ENCODE measurements around the gene SPIRE1. TPM values are rescaled to one million over a fixed set of nuclear protein-coding genes. Genes with fewer than 3 reads are reported as not detected.

The SPIRE1 gene
- total and polyA plus RNA-seq, 2 of the 4 experiments (the other 2 are of a cell fraction): 11.6 to 31.4 TPM

GRCh38 chr18:12516049-12516630 is 141.8 kb downstream of the SPIRE1 start (continued):
- TF ChIP-seq RCOR1 (IDR thresholded peaks at IDR 0.05; ENCODE audit: insufficient replicate concordance, low read length): no peak

DNA sequence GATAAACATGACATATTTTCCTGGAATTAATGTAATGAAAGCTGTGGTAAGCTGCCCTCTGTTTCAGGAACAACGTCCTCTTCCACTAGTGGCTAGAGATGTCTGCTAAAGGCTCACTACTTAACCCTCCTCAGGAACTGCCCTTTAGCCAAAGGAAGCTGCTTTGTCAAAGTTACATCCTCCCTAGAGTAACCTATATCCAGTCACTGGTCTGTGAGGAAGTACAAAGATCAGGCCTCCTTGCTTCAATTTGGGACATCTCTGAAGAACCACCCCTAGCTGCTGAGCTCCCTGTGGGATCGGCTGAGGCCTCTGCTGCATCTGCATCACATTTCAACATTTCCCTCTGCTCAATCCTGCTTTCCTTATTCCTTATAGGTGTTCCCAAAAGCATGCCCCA is 142.4 kb downstream of the SPIRE1 start:
- no peak for DNase-seq
- Histone ChIP-seq H3K27me3 (ENCODE audit: control insufficient read depth, insufficient read depth, low read length) (no peaks in the 10 kb centered on the region), H3K14ac (replicated peaks; ENCODE audit: low read depth, low read length) (no peak overlapping the region), H2AK9ac (replicated peaks; ENCODE audit: low read depth, low read length, poor library complexity) (no peak overlapping the region), H4K5ac (ENCODE audit: low read depth, low read length) (no peak overlapping the region), H2AK5ac (ENCODE audit: low read depth, low read length) (no peak overlapping the region), H3K36me3 (ENCODE audit: control insufficient read depth, insufficient read depth, low read length) (peaks cover 3% of the 10 kb centered on the region; the same call in 1 of the 2 replicates), H3K56ac (ENCODE audit: extremely low read depth, insufficient read depth, low read length) (no peak overlapping the region), H2BK5ac (ENCODE audit: low read depth, low read length, poor library complexity, severe bottlenecking) (no peak overlapping the region), H3K79me1 (ENCODE audit: low read depth in 1 of 2, low read length in 2 of 2) (peaks cover 8 to 33% of the 10 kb centered on the region in 2 experiments), H4K20me1 (ENCODE audit: insufficient read depth, low read length) (peaks cover 3% of the 10 kb centered on the region; the same call in 1 of the 2 replicates), H3K4me2 (ENCODE audit: low read depth, low read length) (no peak overlapping the region), H3K9me3 (ENCODE audit: control insufficient read depth, insufficient read depth, low read length) (no peaks in the 10 kb centered on the region), H3K4me1 (ENCODE audit: control insufficient read depth, insufficient read depth, low read length) (peaks cover under 1% of the 10 kb centered on the region; the same call in 1 of the 2 replicates), H2AFZ (replicated peaks; ENCODE audit: low read length, poor library complexity) (no peak overlapping the region), H2BK15ac (ENCODE audit: low read depth, low read length) (no peak overlapping the region), H2BK120ac (ENCODE audit: low read depth, low read length) (no peak overlapping the region), H3K4me3 (ENCODE audit: insufficient read depth, low read depth, low read length) (no peak overlapping the region), H2BK20ac (ENCODE audit: low read depth, low read length) (no peak overlapping the region), H3K27ac (ENCODE audit: insufficient read depth, low read length) (no peak overlapping the region), H3K9ac (ENCODE audit: low read depth, low read length) (no peak overlapping the region), H3K4ac (ENCODE audit: low read depth, low read length) (no peak overlapping the region), H4K8ac (ENCODE audit: low read depth in 2 of 2, low read length in 2 of 2) (no peak overlapping the region; a peak in 1 of 4 replicates), H4K91ac (ENCODE audit: insufficient read depth, low read depth, low read length) (no peak overlapping the region), H3K18ac (ENCODE audit: low read depth, low read length) (no peak overlapping the region), H3K23ac (ENCODE audit: low read depth, low read length) (no peak overlapping the region), H3K9me1 (ENCODE audit: insufficient read depth, low read length) (peaks cover 9% of the 10 kb centered on the region)
- ChIA-PET CTCF (interaction anchor here (0.7 kb wide), 1 partner anchor 24 kb away, joined by 3 read pairs; no protein-coding TSS in a partner anchor), POLR2A (ENCODE audit: unreplicated experiment) (interaction anchor here (0.6 kb wide), 1 partner anchor 135 kb away, joined by 4 read pairs; no protein-coding TSS in a partner anchor)
- WGBS, 2 experiments (ENCODE audit: extremely low coverage in 2 of 2, insufficient read length in 1 of 2): no CpG with 5 or more reads among the region's 2 CpGs
- in situ Hi-C loops (cut with MboI; ENCODE audit: low sequenced_read_pairs): no loop called here
- dilution Hi-C loops (cut with HindIII; ENCODE audit: low sequenced_read_pairs, unreplicated experiment): no loop called here
- intact Hi-C loops (cut with micrococcal nuclease): no loop called here
- TF ChIP-seq MAFK (IDR thresholded peaks at IDR 0.05; ENCODE audit: low read depth, low read length): no peak
- TF ChIP-seq, protein P1, sequence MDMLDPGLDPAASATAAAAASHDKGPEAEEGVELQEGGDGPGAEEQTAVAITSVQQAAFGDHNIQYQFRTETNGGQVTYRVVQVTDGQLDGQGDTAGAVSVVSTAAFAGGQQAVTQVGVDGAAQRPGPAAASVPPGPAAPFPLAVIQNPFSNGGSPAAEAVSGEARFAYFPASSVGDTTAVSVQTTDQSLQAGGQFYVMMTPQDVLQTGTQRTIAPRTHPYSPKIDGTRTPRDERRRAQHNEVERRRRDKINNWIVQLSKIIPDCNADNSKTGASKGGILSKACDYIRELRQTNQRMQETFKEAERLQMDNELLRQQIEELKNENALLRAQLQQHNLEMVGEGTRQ (IDR thresholded peaks at IDR 0.05; ENCODE audit: low read depth, low read length): no peak
- no peak for TF ChIP-seq RCOR1 (IDR thresholded peaks at IDR 0.05; ENCODE audit: insufficient replicate concordance, low read length)
- no peak for TF ChIP-seq CEBPB (IDR thresholded peaks at IDR 0.05; ENCODE audit: low read depth, low read length)
- no peak for TF ChIP-seq ELK1 (IDR thresholded peaks at IDR 0.05; ENCODE audit: borderline replicate concordance, low read depth, low read length)
- no peak for TF ChIP-seq NFE2L2 (IDR thresholded peaks at IDR 0.05; ENCODE audit: low read depth, low read length)
- TF ChIP-seq POLR2A (IDR thresholded peaks at IDR 0.05; ENCODE audit: low read depth, low read length): no peak
- no peak for TF ChIP-seq MAZ (IDR thresholded peaks at IDR 0.05; ENCODE audit: borderline replicate concordance, low read depth, low read length)
- TF ChIP-seq MXI1 (IDR thresholded peaks at IDR 0.05; ENCODE audit: borderline replicate concordance, low read depth, low read length): no peak
- no peak for ATAC-seq (ENCODE audit: low read depth)
- no TSS peak for BruUV-seq (replicated peaks)

Measured in IMR-90 (cell line).